HL-60 (cell line): ENCODE measurements around the gene TASP1.

Source experiments
- GABPA ChIP-seq: IDR thresholded peaks from 2 replicates; pipeline ENCODE4 v1.6.1; 2012; ENCODE audit warnings: low read depth
- POLR2AphosphoS5 ChIP-seq: IDR thresholded peaks from 2 replicates; pipeline ENCODE4 v1.6.1; 2012; ENCODE audit warnings: low read depth
- SPI1 ChIP-seq: IDR thresholded peaks from 2 replicates; pipeline ENCODE4 v1.6.1; 2012; ENCODE audit warnings: low read depth, mild to moderate bottlenecking, borderline replicate concordance
- TF ChIP-seq, protein P1 (sequence below): IDR thresholded peaks from one replicate; pipeline ENCODE4 v1.5.1; 2011; ENCODE audit warnings: low read length, control low read depth, inconsistent platforms; ENCODE audit not compliant: insufficient read depth

DNA sequence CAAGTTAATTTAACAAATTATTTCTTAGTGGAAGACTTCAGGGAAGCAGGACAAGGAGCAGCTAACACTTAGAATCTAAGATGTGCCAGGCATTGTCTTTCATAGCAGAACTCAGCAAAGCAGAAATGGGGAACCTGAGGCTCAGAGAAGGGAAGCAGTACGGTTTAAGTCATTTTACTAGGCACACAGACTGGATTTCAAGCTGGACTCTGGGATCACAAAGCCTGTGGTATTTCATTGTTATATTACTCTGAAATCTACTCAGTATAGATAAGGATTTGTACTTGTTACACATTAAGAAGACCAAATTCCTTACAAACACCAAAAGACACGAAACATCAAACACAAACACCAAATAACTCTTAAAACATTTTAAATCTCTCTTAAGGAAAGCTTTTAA is 218.1 kb downstream of the TASP1 start:
- TF ChIP-seq, protein P1, sequence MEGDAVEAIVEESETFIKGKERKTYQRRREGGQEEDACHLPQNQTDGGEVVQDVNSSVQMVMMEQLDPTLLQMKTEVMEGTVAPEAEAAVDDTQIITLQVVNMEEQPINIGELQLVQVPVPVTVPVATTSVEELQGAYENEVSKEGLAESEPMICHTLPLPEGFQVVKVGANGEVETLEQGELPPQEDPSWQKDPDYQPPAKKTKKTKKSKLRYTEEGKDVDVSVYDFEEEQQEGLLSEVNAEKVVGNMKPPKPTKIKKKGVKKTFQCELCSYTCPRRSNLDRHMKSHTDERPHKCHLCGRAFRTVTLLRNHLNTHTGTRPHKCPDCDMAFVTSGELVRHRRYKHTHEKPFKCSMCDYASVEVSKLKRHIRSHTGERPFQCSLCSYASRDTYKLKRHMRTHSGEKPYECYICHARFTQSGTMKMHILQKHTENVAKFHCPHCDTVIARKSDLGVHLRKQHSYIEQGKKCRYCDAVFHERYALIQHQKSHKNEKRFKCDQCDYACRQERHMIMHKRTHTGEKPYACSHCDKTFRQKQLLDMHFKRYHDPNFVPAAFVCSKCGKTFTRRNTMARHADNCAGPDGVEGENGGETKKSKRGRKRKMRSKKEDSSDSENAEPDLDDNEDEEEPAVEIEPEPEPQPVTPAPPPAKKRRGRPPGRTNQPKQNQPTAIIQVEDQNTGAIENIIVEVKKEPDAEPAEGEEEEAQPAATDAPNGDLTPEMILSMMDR: no peak
- no peak for TF ChIP-seq POLR2AphosphoS5
- peak; percentile 17; the same call in 1 of the 2 replicates for TF ChIP-seq SPI1
- no peak for TF ChIP-seq GABPA
